NB4 (cell line): ENCODE measurements around the gene PAX3.

Experiments
- DNase-seq: peaks from one replicate; pipeline ENCODE4 v3.0.0; 2010; ENCODE audit warnings: low read depth
- H3K4me3 ChIP-seq: one replicate; pipeline ENCODE4 v1.5.1; 2011; ENCODE audit warnings: mild to moderate bottlenecking, low read depth, low read length, moderate library complexity
- CTCF ChIP-seq: IDR thresholded peaks from one replicate; pipeline ENCODE4 v1.5.1; 2012; ENCODE audit warnings: low read depth, low read length
- MAX ChIP-seq: IDR thresholded peaks from 2 replicates; pipeline ENCODE4 v1.6.1; 2011; ENCODE audit warnings: low read depth, low read length
- MYC ChIP-seq: IDR thresholded peaks from 2 replicates; pipeline ENCODE4 v1.6.1; 2011; ENCODE audit warnings: low read depth, low read length
- POLR2A ChIP-seq: IDR thresholded peaks from 2 replicates; pipeline ENCODE4 v1.6.1; 2011; ENCODE audit warnings: mild to moderate bottlenecking; ENCODE audit not compliant: insufficient read length; ENCODE audit errors: extremely low read depth

PAX3 gene

GRCh38 chr2:222295368-222296062 lies 3.3 kb downstream of the PAX3 start:
- H3K4me3 ChIP-seq, result peak overlapping the region; percentile 38
- TF ChIP-seq POLR2A, result no peak
- no peak for TF ChIP-seq MYC
- TF ChIP-seq CTCF, result no peak
- TF ChIP-seq MAX, result no peak
- DNase-seq, result no peak

GRCh38 chr2:222294996-222295367 lies 3.8 kb downstream of the PAX3 start:
- TF ChIP-seq POLR2A (no peak), CTCF (no peak), MYC (no peak), MAX (no peak)
- no peak for DNase-seq
- peak overlapping the region; percentile 38 for H3K4me3 ChIP-seq

- no peak overlapping the region for H3K4me3 ChIP-seq
Observed at GRCh38 chr2:222293660-222294630, 4.9 kb downstream of the PAX3 start.

GRCh38 chr2:222292149-222293134 lies 6.4 kb downstream of the PAX3 start:
- no peak overlapping the region for H3K4me3 ChIP-seq
- DNase-seq, result no peak

More at GRCh38 chr2:222293660-222294630, 4.9 kb downstream of the PAX3 start:
- no peak for TF ChIP-seq POLR2A
- TF ChIP-seq MAX, result no peak
- TF ChIP-seq MYC, result no peak
- TF ChIP-seq CTCF, result no peak
- no peak for DNase-seq

More at GRCh38 chr2:222292149-222293134, 6.4 kb downstream of the PAX3 start:
- no peak for TF ChIP-seq MYC
- TF ChIP-seq CTCF, result no peak
- TF ChIP-seq MAX, result no peak
- TF ChIP-seq POLR2A, result no peak
